Measurements from ENCODE around the gene ADI1. TPM values are rescaled to one million over a fixed set of nuclear protein-coding genes. Genes with fewer than 3 reads are reported as not detected.

The ADI1 gene
- total and polyA plus RNA-seq, 10 of the 15 experiments (the other 5 are each of a cell fraction or from before 2014, with no cell fraction given), result 4.4 to 78.7 (median 17.2) TPM

DNA sequence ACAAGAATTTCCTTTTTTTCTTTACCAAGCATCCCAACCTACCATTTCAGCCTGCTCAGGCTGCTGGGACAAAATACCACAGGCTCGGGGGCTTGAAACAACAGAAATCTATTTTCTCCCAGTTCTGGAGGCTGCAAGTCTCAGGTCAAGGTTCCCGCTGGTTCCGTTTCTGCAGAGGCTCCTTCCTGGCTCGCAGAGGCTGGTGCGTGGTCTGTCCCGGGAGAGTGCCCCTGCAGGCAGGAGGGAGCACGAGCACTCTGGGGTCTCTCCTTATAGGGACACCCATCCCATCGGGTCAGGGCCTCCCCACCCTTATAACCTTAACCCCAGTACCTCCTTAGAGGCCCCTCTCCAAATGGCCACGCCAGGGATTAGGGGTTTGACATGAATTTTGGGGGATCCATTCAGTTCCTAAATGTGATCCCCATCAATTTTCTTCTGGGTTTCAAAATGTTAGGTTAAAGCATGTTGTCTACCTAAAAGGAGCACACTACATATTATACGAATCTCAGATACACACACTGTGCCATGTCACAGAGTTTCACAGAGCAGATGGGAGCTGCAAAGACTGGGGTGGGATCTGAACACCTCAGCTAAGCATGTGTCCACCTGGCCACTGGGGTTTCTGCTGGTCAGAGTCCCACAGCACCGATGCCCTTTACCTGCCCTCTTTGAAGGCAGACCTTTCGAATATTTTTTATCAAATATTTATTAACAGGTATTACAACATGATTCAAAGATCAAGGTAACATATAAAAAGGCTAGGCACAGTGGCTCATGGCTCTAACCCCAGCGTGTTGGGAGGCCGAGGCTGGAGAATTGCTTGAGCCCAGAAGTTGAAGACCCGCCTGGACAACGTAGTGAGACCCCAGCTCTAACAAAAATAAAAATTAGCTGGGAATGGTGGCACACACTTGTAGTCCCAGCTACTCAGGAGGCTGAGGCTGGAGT lies 17.6 kb upstream of the ADI1 start (continued):
- TF ChIP-seq KDM1A (IDR thresholded peaks at IDR 0.05; ENCODE audit: borderline replicate concordance), result no peak

DNA sequence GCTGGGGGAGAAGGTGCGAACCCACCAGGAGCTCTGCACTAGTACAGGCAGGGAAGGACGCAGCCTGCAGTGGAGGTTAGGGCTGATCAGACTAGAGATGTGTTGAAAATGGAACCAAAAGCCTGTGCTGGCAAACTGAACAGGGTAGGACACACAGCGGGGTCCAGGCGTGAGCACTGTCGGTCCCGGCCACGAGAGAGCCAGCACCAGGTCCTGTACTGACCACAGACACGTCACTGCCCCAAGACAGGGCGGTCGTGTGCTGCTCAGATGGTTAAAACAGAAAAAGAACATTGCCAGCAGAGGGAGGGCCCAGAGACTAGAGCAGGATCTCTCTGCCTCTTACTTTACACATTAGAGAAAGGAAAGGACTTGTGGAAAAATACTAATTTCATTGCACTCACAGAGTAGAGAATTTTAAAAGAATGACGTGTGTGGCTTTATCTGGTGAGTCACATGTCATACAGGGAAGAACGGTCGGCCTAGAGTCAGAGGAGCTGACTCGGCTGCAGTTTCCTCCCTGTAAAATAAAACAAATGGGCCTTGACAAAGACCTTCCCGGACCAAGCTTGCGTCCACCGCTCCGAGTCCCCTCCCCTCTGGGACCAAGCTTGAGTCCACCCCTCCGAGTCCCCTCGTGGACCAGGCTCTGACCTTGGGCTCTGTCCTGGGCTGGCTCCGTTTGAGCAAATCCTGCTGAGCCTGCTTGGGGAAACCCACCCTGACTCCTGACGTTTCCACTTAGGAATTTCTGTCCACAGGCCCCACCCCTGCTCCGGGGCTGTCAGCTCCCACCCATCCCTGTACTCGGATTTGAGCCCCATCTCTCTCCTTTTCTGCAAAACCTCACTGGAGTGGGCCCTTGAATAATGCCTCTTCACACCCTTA lies 16.7 kb upstream of the ADI1 start:
- Histone ChIP-seq H4K20me1 (ENCODE audit: control insufficient read depth, insufficient read depth) (no peaks in the 10 kb centered on the region), H3K79me2 (ENCODE audit: control insufficient read depth, insufficient read depth, low read length) (no peaks in the 10 kb centered on the region), H3K4me2 (ENCODE audit: control insufficient read depth, insufficient read depth) (no peak overlapping the region), H3K9ac (ENCODE audit: control insufficient read depth, insufficient read depth, low read length) (no peak overlapping the region), H3K9me3 (replicated peaks; ENCODE audit: control insufficient read depth, insufficient read depth, low read length) (no peaks in the 10 kb centered on the region; the same call in 2 of the 3 replicates), H3K27ac (ENCODE audit: control insufficient read depth, insufficient read depth) (no peak overlapping the region), H3K27me3 (replicated peaks in 1 of 2; ENCODE audit: control insufficient read depth in 2 of 2, insufficient read depth in 2 of 2, low read length in 1 of 2) (no peaks in the 10 kb centered on the region), H3K4me1 (ENCODE audit: control insufficient read depth, insufficient read depth, low read length) (no peaks in the 10 kb centered on the region), H3K36me3 (ENCODE audit: control insufficient read depth in 2 of 2, insufficient read depth in 2 of 2, low read length in 1 of 2) (peaks cover 0 to 2% of the 10 kb centered on the region in 2 experiments; a peak in 1 of 4 replicates), H2AFZ (ENCODE audit: control insufficient read depth, low read depth, low read length) (no peak overlapping the region), H3K4me3 (no peak overlapping the region)
- in situ Hi-C loops (cut with MboI), result no loop called here
- FAIRE-seq, result no peak
- ChIA-PET CTCF (no interaction called here), POLR2A (no interaction called here), RAD21 (ENCODE audit: unreplicated experiment) (no interaction called here), SMC1A (ENCODE audit: uncharacterized antibody, unreplicated experiment) (no interaction called here)
- ATAC-seq, result no peak
- 75% methylated on average over 23 of the region's 24 CpGs for WGBS (ENCODE audit: insufficient coverage, insufficient replicate concordance, low lambda C conversion rate, missing lambda C conversion rate)
- DNase-seq (ENCODE audit: low read depth, low spot score), result no peak
- BruUV-seq (replicated peaks), result no TSS peak
- no peak for TF ChIP-seq ASH2L (IDR thresholded peaks at IDR 0.05; ENCODE audit: borderline replicate concordance, low read depth)
- no peak for TF ChIP-seq KAT2A (conservative IDR thresholded peaks at IDR 0.05; ENCODE audit: control insufficient read depth, low read depth, low read length)
- no peak for TF ChIP-seq ZNF384 (IDR thresholded peaks at IDR 0.05; ENCODE audit: borderline replicate concordance, low read depth, low read length)
- intact Hi-C loops (cut with micrococcal nuclease; ENCODE audit: unreplicated experiment), result no loop called here
